ENCODE measurements around the gene YOD1.

DNA sequence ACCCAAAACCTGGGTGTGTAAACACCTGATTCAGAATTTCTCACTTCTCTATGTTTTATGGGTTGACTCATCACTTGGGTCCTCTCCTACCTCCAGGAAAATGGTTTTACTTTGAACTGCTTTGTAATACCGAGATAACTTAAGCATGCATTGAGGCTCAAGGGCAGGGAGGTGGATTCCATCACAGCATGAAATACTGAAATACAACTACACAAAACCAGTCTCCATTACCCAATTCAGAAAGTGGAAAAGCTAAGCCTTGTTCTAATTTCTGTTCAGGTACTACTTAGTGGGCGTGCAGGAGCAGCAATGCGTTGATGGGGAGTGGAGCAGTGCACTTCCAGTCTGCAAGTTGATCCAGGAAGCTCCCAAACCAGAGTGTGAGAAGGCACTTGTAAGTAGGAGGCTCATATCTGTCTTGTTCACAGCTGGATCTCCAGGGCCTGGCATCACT lies 46.9 kb upstream of the YOD1 start:
- TF ChIP-seq CTCF (conservative IDR thresholded peaks at IDR 0.05) (no peak), ZFX (IDR thresholded peaks at IDR 0.05) (no peak)
